Measurements from ENCODE around the gene SETBP1.

Gene SETBP1

DNA sequence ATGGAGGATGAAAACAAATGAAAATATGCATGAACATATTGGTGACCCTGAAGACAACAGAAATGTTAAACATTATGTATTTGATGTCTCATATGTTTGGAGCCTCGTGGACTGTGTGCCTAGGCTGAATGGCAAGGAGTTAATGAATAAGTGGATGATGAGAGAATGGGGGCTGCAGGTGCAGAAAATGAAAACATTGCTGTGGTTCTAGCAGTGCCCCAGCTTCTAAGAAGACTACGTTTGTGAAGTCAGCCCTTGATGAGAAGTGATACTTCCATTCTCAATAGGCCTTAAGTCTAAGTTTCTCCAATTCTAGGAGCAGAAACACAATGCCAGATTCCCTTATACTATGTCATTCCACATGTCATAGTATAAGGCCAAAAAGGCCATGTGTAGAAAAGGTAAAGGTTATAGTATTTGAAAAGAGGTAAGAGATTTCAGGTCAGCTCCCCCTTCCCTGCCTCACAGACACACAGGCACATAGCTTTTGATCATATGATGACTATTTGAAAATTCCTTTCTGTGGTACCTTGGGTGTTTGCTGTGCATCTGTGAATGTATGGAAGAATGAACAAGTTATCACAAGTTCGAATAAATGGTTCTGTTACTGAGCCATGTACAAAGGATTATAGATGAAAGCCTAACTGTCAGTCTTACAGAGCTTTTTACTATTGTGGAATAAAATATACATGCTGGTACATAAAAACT lies 280.8 kb downstream of the SETBP1 start:
- Histone ChIP-seq H3K4me1 (no peaks in the 10 kb centered on the region), H3K4me3 (ENCODE audit: low read depth, low read length) (no peak overlapping the region), H3K36me3 (no peaks in the 10 kb centered on the region), H3K27me3 (no peaks in the 10 kb centered on the region), H3K9me3 (no peaks in the 10 kb centered on the region)
- TF ChIP-seq, protein P1, sequence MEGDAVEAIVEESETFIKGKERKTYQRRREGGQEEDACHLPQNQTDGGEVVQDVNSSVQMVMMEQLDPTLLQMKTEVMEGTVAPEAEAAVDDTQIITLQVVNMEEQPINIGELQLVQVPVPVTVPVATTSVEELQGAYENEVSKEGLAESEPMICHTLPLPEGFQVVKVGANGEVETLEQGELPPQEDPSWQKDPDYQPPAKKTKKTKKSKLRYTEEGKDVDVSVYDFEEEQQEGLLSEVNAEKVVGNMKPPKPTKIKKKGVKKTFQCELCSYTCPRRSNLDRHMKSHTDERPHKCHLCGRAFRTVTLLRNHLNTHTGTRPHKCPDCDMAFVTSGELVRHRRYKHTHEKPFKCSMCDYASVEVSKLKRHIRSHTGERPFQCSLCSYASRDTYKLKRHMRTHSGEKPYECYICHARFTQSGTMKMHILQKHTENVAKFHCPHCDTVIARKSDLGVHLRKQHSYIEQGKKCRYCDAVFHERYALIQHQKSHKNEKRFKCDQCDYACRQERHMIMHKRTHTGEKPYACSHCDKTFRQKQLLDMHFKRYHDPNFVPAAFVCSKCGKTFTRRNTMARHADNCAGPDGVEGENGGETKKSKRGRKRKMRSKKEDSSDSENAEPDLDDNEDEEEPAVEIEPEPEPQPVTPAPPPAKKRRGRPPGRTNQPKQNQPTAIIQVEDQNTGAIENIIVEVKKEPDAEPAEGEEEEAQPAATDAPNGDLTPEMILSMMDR (IDR thresholded peaks at IDR 0.05; ENCODE audit: low read depth, low read length), result no peak
- DNase-seq, result no peak

DNA sequence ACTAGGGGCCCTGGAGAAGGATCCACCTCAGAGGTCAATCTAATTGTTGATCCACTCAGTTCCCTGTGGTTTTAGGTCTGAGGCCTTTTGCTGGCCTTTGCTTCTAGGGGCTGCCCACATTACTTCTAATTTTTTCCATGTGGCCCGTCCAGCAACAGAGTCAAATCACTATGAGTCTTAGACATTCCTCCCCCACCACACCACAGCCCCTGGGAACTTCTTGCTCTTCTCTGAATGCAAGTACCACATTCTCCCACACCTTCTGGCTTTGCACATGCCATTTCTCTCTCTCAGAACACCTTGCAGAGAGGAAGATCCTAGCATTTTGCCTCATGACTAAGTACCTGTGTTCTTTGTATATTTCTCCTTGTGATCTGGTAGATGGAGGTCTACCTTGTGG lies 286.9 kb downstream of the SETBP1 start:
- no peaks in the 10 kb centered on the region for H3K4me1 ChIP-seq
- DNase-seq, result no peak
- H3K27me3 ChIP-seq, result no peaks in the 10 kb centered on the region
- no peaks in the 10 kb centered on the region for H3K9me3 ChIP-seq
- H3K36me3 ChIP-seq, result no peaks in the 10 kb centered on the region
- TF ChIP-seq, protein P1 (IDR thresholded peaks at IDR 0.05; ENCODE audit: low read depth, low read length), result no peak
- no peak overlapping the region for H3K4me3 ChIP-seq (ENCODE audit: low read depth, low read length)

DNA sequence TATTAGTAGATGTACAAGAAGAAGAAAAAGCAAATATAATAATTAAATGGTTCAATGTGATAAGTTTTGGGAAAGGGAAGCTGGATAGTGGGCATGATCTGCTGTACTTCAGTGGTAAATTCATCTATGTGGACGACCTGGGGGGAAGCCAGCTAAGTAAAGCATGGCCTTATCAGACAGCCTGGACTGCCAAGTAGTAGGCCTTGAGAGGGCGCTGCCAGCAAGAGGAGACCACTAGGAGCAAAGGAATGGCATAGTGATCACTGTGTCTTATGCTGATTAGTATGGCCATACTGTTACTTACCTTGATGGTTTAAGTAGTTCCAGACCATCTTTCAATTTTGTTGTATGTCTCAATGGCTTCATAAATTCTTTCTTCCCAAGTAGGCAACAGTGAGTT lies 287.6 kb downstream of the SETBP1 start:
- TF ChIP-seq, protein P1 (IDR thresholded peaks at IDR 0.05; ENCODE audit: low read depth, low read length), result no peak
- Histone ChIP-seq H3K4me1 (no peaks in the 10 kb centered on the region), H3K4me3 (ENCODE audit: low read depth, low read length) (no peak overlapping the region), H3K36me3 (no peaks in the 10 kb centered on the region), H3K9me3 (no peaks in the 10 kb centered on the region), H3K27me3 (no peaks in the 10 kb centered on the region)
- no peak for DNase-seq

DNA sequence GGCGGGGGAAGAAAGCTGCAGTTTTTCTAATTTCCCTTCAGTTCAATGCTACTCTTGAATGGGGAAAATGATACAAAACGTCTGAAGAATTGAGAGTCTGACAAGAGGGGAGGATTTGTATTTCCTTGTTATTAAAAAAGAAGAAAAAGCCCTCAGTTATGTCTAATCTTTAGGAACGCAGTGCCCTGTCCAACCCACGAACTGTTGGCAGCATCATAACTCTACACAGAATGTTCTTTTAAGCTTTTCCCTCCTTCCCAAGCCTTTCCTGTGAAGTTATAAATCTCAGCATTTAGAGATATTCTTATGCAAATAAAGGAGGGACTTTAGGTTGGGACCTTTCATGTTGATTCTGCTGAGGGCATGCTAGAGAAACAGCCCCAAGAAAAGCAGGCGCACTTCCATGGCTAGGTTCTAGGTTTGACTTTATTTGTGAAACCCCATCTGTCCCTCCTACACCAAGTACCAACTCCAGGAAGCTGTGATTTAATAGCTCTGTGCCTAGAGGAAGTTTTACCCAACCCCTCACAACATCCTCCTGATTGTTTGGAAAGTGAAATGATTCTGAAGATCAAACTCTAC lies 288.6 kb downstream of the SETBP1 start:
- H3K27me3 ChIP-seq, result no peaks in the 10 kb centered on the region
- TF ChIP-seq, protein P1 (IDR thresholded peaks at IDR 0.05; ENCODE audit: low read depth, low read length), result no peak
- no peaks in the 10 kb centered on the region for H3K4me1 ChIP-seq
- DNase-seq, result no peak
- H3K9me3 ChIP-seq, result no peaks in the 10 kb centered on the region
- no peaks in the 10 kb centered on the region for H3K36me3 ChIP-seq
- no peak overlapping the region for H3K4me3 ChIP-seq (ENCODE audit: low read depth, low read length)

DNA sequence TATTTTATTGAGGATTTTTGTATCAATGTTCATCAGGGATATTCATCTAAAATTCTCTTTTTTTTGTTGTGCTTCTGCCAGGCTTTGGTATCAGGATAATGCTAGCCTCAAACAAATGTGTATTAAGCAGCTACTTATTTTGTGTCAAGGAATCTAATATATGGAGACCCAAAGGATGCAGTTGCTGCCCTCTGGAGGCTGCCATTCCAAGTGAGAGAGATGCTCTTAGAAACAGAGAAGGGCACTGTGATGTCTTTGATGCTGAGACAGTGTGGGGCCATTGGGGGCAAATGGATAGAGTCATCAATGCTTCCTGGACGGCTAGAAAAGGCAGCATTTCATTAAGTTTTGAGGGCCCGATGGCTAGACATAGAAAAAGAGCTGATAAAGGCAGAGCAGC lies 292.6 kb downstream of the SETBP1 start:
- Histone ChIP-seq H3K27me3 (no peaks in the 10 kb centered on the region), H3K4me3 (ENCODE audit: low read depth, low read length) (no peak overlapping the region), H3K36me3 (no peaks in the 10 kb centered on the region), H3K9me3 (no peaks in the 10 kb centered on the region), H3K4me1 (no peaks in the 10 kb centered on the region)
- TF ChIP-seq, protein P1 (IDR thresholded peaks at IDR 0.05; ENCODE audit: low read depth, low read length), result no peak
- DNase-seq, result no peak

DNA sequence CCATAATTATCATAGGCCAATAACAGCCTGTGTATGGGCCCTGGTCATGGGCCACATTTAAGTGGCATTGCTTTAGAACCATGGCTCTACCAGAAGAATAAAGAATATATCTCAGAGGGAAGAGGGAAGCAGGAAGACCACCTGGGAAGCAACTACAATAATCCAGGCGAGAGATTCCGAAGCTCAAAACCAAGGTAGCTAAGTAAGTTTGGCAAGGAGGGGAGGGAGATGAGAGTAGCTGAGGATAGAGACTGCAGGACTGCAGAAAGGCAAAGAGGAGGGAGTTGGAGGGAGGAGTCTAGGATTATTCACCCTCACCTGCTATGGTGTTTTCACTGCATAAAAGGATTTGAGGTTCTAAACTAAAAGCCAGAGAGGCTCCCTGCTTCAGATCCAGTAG lies 293.5 kb downstream of the SETBP1 start:
- Histone ChIP-seq H3K4me3 (ENCODE audit: low read depth, low read length) (no peak overlapping the region), H3K36me3 (no peaks in the 10 kb centered on the region), H3K27me3 (no peaks in the 10 kb centered on the region), H3K9me3 (no peaks in the 10 kb centered on the region), H3K4me1 (no peaks in the 10 kb centered on the region)
- no peak for DNase-seq
- TF ChIP-seq, protein P1 (IDR thresholded peaks at IDR 0.05; ENCODE audit: low read depth, low read length), result no peak
